PC-3 (cell line): Measurements from ENCODE around the gene ZBTB7C. TPM values are rescaled to one million over a fixed set of nuclear protein-coding genes. Genes with fewer than 3 reads are reported as not detected.
A peak's percentile ranks its signal among the peaks of the same experiment; 100 is the strongest.

ENCODE experiments used
- ATAC-seq: fragments of 200-7000 bp; cut with Tn5 transposase; 2 replicates; pipeline ENCODE4 v1.9.1; 2020; ENCODE audit warnings: mild to moderate bottlenecking, moderate library complexity
- BruUV-seq: library from RNA; stranded (reverse); fragments of 400-500 nt; replicated peaks from 2 replicates; lab custom pipeline; 2021; lab: Mats Ljungman, UMichigan
- CTCF ChIA-PET: fragments of 300-600 bp; sonication (Branson Sonifier 250); formaldehyde crosslinking; loops from one replicate; lab custom pipeline; 2022; ENCODE audit warnings: antibody characterized with exemption; lab: Charles Lee
- POLR2A ChIA-PET: fragments of 300-600 bp; sonication (Branson Sonifier 250); formaldehyde crosslinking; loops from one replicate; lab custom pipeline; 2022; ENCODE audit warnings: antibody characterized with exemption; ENCODE audit not compliant: unreplicated experiment; lab: Charles Lee
- DNase-seq: peaks from one replicate; pipeline ENCODE4 v3.0.0-alpha.2; 2015
- H2AFZ ChIP-seq: fragments of 300-600 bp; sonication (generic); 2 replicates; pipeline ENCODE4 v1.6.0; 2016; ENCODE audit warnings: antibody characterized with exemption, low read length
- H3F3A ChIP-seq: fragments of 300-600 bp; sonication (generic); one replicate; pipeline ENCODE4 v1.6.0; 2017; ENCODE audit warnings: antibody characterized with exemption, low read length, control low read depth, mild to moderate bottlenecking; ENCODE audit not compliant: unreplicated experiment
- H3K27ac ChIP-seq: fragments of 300-600 bp; sonication (generic); 2 replicates; pipeline ENCODE4 v1.5.1; 2016; ENCODE audit warnings: mild to moderate bottlenecking, low read length
- H3K27me3 ChIP-seq: fragments of 300-600 bp; sonication (generic); 2 replicates; pipeline ENCODE4 v1.6.1; 2016; ENCODE audit warnings: low read length, mixed read lengths
- H3K36me3 ChIP-seq: fragments of 300-600 bp; sonication (generic); 2 replicates; pipeline ENCODE4 v1.6.1; 2016; ENCODE audit warnings: low read depth, mixed run types, low read length, mixed read lengths
- H3K4me1 ChIP-seq: fragments of 300-600 bp; sonication (generic); 2 replicates; pipeline ENCODE4 v1.5.1; 2016; ENCODE audit warnings: low read length; ENCODE audit not compliant: insufficient read depth
- H3K4me2 ChIP-seq: fragments of 300-600 bp; sonication (generic); 2 replicates; pipeline ENCODE4 v1.6.0; 2016; ENCODE audit warnings: low read length
- H3K4me3 ChIP-seq: fragments of 300-600 bp; sonication (generic); 2 replicates; pipeline ENCODE4 v1.5.1; 2016; ENCODE audit warnings: mild to moderate bottlenecking, low read length, mixed read lengths
- H3K79me2 ChIP-seq: fragments of 300-600 bp; sonication (generic); 2 replicates; pipeline ENCODE4 v1.6.1; 2017; ENCODE audit warnings: low read length, mixed read lengths
- H3K9ac ChIP-seq: fragments of 300-600 bp; sonication (generic); 2 replicates; pipeline ENCODE4 v1.6.0; 2016; ENCODE audit warnings: mild to moderate bottlenecking, low read length
- H3K9me2 ChIP-seq: fragments of 300-600 bp; sonication (generic); replicated peaks from 2 replicates; pipeline ENCODE4 v1.6.1; 2016; ENCODE audit warnings: mixed run types, low read length, mixed read lengths
- H3K9me3 ChIP-seq: fragments of 300-600 bp; sonication (generic); 2 replicates; pipeline ENCODE4 v1.6.1; 2016; ENCODE audit warnings: low read length, mixed read lengths
- H4K20me1 ChIP-seq: fragments of 300-600 bp; sonication (generic); 2 replicates; pipeline ENCODE4 v1.6.1; 2016; ENCODE audit warnings: low read length, mixed read lengths
- EZH2 ChIP-seq: fragments of 300-600 bp; sonication (generic); IDR thresholded peaks from one replicate; pipeline ENCODE4 v1.6.1; 2017; ENCODE audit warnings: antibody characterized with exemption, mild to moderate bottlenecking, low read length; ENCODE audit not compliant: unreplicated experiment
- EZH2phosphoT487 ChIP-seq: fragments of 300-600 bp; sonication (generic); IDR thresholded peaks from 2 replicates; pipeline ENCODE4 v1.6.1; 2018; ENCODE audit warnings: mild to moderate bottlenecking, antibody characterized with exemption, low read length, borderline replicate concordance
- intact Hi-C: fragments of 100-400 bp; cut with micrococcal nuclease; formaldehyde crosslinking; loops from 2 replicates; pipeline ENCODE4 v1.9.0; 2023
- total RNA-seq: library from RNA; depleted of rRNA; stranded (reverse); fragments of >200 nt; gene quantifications from 2 replicates; pipeline ENCODE4 v1.2.3, GENCODE V29; 2014
- TF ChIP-seq, protein P1 (sequence below): fragments of 300-600 bp; sonication (generic); conservative IDR thresholded peaks from 2 replicates; pipeline ENCODE4 v1.5.1; 2017; ENCODE audit warnings: antibody characterized with exemption, low read depth, mild to moderate bottlenecking, low read length

Gene ZBTB7C
- total RNA-seq, 1 experiment from 2014 or later: 1.3 TPM

DNA sequence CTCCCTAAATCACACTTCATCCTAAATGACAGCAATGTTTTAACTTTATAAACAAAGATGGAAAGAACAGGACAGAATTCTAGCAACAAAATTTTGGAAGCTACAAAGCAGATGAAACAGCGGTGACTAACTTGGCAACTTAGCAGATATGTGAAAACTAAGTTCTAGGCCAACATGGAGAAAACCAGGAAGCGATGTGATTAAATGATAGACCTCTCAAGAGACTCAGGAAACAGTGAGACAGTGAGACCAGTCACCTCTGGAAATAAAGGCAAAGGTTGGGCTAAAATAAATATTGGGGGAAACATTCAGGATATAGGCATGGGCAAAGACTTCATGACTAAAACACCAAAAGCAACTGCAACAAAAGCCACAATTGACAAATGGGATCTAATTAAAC, 24.4 kb upstream of the ZBTB7C start:
- ATAC-seq (no peak), DNase-seq (peak; percentile 23)
- BruUV-seq: no TSS peak
- Histone ChIP-seq H4K20me1 (no peaks in the 10 kb centered on the region), H3F3A (no peaks in the 10 kb centered on the region), H2AFZ (no peak overlapping the region), H3K9me2 (no peaks in the 10 kb centered on the region), H3K4me3 (no peak overlapping the region), H3K27me3 (no peaks in the 10 kb centered on the region), H3K9me3 (no peaks in the 10 kb centered on the region), H3K79me2 (no peaks in the 10 kb centered on the region), H3K9ac (no peak overlapping the region), H3K4me2 (no peak overlapping the region), H3K27ac (no peak overlapping the region), H3K36me3 (no peaks in the 10 kb centered on the region), H3K4me1 (no peaks in the 10 kb centered on the region)
- TF ChIP-seq, protein P1, sequence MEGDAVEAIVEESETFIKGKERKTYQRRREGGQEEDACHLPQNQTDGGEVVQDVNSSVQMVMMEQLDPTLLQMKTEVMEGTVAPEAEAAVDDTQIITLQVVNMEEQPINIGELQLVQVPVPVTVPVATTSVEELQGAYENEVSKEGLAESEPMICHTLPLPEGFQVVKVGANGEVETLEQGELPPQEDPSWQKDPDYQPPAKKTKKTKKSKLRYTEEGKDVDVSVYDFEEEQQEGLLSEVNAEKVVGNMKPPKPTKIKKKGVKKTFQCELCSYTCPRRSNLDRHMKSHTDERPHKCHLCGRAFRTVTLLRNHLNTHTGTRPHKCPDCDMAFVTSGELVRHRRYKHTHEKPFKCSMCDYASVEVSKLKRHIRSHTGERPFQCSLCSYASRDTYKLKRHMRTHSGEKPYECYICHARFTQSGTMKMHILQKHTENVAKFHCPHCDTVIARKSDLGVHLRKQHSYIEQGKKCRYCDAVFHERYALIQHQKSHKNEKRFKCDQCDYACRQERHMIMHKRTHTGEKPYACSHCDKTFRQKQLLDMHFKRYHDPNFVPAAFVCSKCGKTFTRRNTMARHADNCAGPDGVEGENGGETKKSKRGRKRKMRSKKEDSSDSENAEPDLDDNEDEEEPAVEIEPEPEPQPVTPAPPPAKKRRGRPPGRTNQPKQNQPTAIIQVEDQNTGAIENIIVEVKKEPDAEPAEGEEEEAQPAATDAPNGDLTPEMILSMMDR: no peak
- TF ChIP-seq EZH2phosphoT487 (no peak), EZH2 (no peak)
- POLR2A ChIA-PET: no interaction called here
- CTCF ChIA-PET: no interaction called here
- intact Hi-C loops: no loop called here

DNA sequence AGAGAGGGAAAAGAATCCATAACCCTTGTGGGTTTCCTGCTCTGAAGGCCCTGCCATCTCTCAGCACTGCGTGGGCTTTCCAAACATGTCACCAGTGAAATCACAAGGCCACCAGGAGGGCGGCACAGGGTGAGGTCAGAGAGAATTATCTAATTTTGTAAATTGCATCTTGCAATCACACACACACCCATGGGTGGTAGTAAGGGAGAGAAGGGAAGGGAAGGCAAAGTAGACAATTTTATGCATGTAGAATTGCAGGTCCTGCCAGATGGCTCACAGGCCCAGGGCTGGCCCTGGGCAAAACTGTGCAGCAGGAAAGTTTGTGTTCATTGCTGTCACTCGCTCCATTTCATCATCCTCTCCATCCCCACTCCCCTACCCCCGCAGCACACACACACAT, 21.0 kb upstream of the ZBTB7C start:
- H3F3A ChIP-seq: no peaks in the 10 kb centered on the region
- DNase-seq: no peak
- no peaks in the 10 kb centered on the region for H4K20me1 ChIP-seq
- no peak overlapping the region for H3K27ac ChIP-seq
- no peak overlapping the region for H2AFZ ChIP-seq
- H3K4me1 ChIP-seq: no peaks in the 10 kb centered on the region
- no peak for TF ChIP-seq EZH2phosphoT487
- H3K9me2 ChIP-seq: no peaks in the 10 kb centered on the region
- H3K27me3 ChIP-seq: no peaks in the 10 kb centered on the region
- no TSS peak for BruUV-seq
- no peaks in the 10 kb centered on the region for H3K79me2 ChIP-seq
- ChIA-PET POLR2A (no interaction called here), CTCF (no interaction called here)
- H3K4me3 ChIP-seq: no peak overlapping the region
- H3K9ac ChIP-seq: no peak overlapping the region
- no peak overlapping the region for H3K4me2 ChIP-seq
- ATAC-seq: no peak
- H3K9me3 ChIP-seq: no peaks in the 10 kb centered on the region
- H3K36me3 ChIP-seq: no peaks in the 10 kb centered on the region
- intact Hi-C loops: no loop called here

DNA sequence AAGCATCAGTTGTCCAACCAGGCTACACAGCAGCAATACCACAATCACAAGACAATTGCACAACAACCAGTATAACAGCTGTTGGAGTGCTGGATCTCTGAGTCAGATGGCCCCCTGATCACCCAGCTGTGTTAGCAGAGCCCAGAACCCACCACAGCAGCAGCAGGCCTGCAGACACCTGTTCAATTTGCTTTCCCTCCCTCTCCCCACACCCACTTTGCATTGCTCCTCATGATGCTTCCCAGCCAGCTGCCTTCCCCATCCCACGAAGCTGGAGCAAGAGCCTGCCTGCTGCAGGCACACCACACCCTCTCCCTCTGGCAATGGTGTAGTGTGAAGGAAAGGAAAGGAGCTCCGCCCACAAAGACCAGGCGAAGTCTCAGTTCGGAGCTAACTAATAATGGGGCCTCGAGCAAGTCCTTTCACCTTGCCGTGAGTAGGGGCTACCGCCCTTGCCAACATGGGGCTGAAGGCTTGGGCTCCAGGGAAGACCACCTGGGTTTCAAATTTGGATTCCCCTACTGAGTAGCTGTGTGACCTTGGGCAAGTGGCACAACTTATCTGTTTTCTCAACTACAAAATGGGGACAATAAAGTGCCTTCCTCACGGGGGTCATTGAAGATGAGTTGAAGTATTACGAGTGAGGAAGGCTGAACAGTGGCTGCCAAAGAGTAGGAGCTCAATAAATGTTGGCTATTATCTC, 19.4 kb upstream of the ZBTB7C start:
- Histone ChIP-seq H3K27ac (no peak overlapping the region), H3K9me2 (no peaks in the 10 kb centered on the region), H3K36me3 (no peaks in the 10 kb centered on the region), H3F3A (no peaks in the 10 kb centered on the region), H3K4me1 (no peaks in the 10 kb centered on the region), H4K20me1 (no peaks in the 10 kb centered on the region), H3K9me3 (no peaks in the 10 kb centered on the region), H3K4me3 (no peak overlapping the region), H3K4me2 (no peak overlapping the region), H3K9ac (no peak overlapping the region), H2AFZ (no peak overlapping the region), H3K27me3 (no peaks in the 10 kb centered on the region), H3K79me2 (no peaks in the 10 kb centered on the region)
- TF ChIP-seq, protein P1: no peak
- TF ChIP-seq EZH2 (no peak), EZH2phosphoT487 (no peak)
- POLR2A ChIA-PET: no interaction called here
- BruUV-seq: no TSS peak
- intact Hi-C loops: no loop called here
- ATAC-seq: no peak
- CTCF ChIA-PET: no interaction called here
- no peak for DNase-seq
